ENCODE data around the gene NINL.

NINL gene

DNA sequence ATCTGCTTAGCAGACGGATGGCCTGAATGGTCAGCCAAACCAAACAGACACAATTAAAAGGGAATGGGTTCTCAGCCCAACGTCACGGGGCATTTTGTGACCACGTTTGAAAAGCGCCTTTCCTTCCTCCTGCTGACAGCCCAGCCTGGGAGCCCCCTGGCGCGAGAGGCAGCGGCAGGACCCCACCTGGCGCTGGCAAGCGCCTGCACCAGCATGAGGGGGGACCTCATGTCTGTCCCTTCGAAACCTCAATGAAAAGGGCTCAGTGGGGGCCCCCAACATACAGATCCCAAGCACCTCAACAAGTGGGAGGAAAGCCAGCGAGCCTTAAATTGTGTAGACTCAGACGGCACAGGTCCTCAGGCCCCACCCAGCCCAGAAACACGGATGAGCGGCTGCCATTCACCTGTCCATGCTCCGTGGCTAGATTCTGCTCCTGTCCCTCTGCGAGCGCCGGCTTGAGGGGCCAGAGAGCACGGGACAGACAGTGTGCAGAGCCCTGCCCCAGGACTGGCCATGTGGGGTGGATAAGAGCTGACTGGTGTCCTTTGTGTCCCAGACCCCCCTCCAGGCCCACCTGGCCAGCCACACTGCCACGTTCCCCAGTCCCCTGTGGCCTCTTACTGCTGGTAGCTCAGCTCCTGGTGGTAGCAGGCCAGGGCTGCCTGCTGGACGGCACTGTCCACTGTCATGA, 87.6 kb downstream of the NINL start:
- H3K4me1 ChIP-seq (ENCODE audit: insufficient read depth, insufficient read length) = peaks cover 6% of the 10 kb centered on the region
- H3K27me3 ChIP-seq (ENCODE audit: insufficient read depth, insufficient read length) = no peaks in the 10 kb centered on the region
- H3K9ac ChIP-seq (ENCODE audit: insufficient read length, low read depth) = no peak overlapping the region
- no peak overlapping the region for H3K4me3 ChIP-seq (ENCODE audit: insufficient read length, low read depth)
- TF ChIP-seq ZNF274 (IDR thresholded peaks at IDR 0.05; ENCODE audit: low read depth, low read length) = no peak
- no peak for TF ChIP-seq SUZ12 (IDR thresholded peaks at IDR 0.05; ENCODE audit: extremely low read depth, insufficient read depth, insufficient read length)
- TF ChIP-seq YY1 (IDR thresholded peaks at IDR 0.05; ENCODE audit: insufficient read depth, insufficient read length) = no peak
- no peak for DNase-seq (ENCODE audit: low read depth, low spot score)
- H3K9me3 ChIP-seq (ENCODE audit: insufficient read depth, low read length) = no peaks in the 10 kb centered on the region
- peaks cover 75% of the 10 kb centered on the region for H3K36me3 ChIP-seq (ENCODE audit: insufficient read depth, insufficient read length, low read length)

GRCh38 chr20:25496968-25497401, 88.3 kb downstream of the NINL start:
- Histone ChIP-seq H3K36me3 (ENCODE audit: insufficient read depth, insufficient read length, low read length) (peaks cover 69% of the 10 kb centered on the region), H3K4me3 (ENCODE audit: insufficient read length, low read depth) (no peak overlapping the region), H3K9ac (ENCODE audit: insufficient read length, low read depth) (no peak overlapping the region), H3K4me1 (ENCODE audit: insufficient read depth, insufficient read length) (peaks cover 6% of the 10 kb centered on the region), H3K9me3 (ENCODE audit: insufficient read depth, low read length) (no peaks in the 10 kb centered on the region), H3K27me3 (ENCODE audit: insufficient read depth, insufficient read length) (no peaks in the 10 kb centered on the region)
- DNase-seq (ENCODE audit: low read depth, low spot score) = no peak
- TF ChIP-seq ZNF274 (IDR thresholded peaks at IDR 0.05; ENCODE audit: low read depth, low read length) (no peak), YY1 (IDR thresholded peaks at IDR 0.05; ENCODE audit: insufficient read depth, insufficient read length) (no peak), SUZ12 (IDR thresholded peaks at IDR 0.05; ENCODE audit: extremely low read depth, insufficient read depth, insufficient read length) (no peak)

- no peak for DNase-seq (ENCODE audit: low read depth, low spot score)
- H3K36me3 ChIP-seq (ENCODE audit: insufficient read depth, insufficient read length, low read length) = peaks cover 68% of the 10 kb centered on the region
- H3K9me3 ChIP-seq (ENCODE audit: insufficient read depth, low read length) = no peaks in the 10 kb centered on the region
- H3K4me1 ChIP-seq (ENCODE audit: insufficient read depth, insufficient read length) = peaks cover 11% of the 10 kb centered on the region
- TF ChIP-seq SUZ12 (IDR thresholded peaks at IDR 0.05; ENCODE audit: extremely low read depth, insufficient read depth, insufficient read length) = no peak
- no peak for TF ChIP-seq ZNF274 (IDR thresholded peaks at IDR 0.05; ENCODE audit: low read depth, low read length)
- no peak for TF ChIP-seq YY1 (IDR thresholded peaks at IDR 0.05; ENCODE audit: insufficient read depth, insufficient read length)
- no peak overlapping the region for H3K4me3 ChIP-seq (ENCODE audit: insufficient read length, low read depth)
- no peaks in the 10 kb centered on the region for H3K27me3 ChIP-seq (ENCODE audit: insufficient read depth, insufficient read length)
- no peak overlapping the region for H3K9ac ChIP-seq (ENCODE audit: insufficient read length, low read depth)
Measured at GRCh38 chr20:25496165-25496967, 89.0 kb downstream of the NINL start.

GRCh38 chr20:25495189-25495824, 90.0 kb downstream of the NINL start:
- DNase-seq (ENCODE audit: low read depth, low spot score) = no peak
- Histone ChIP-seq H3K9ac (ENCODE audit: insufficient read length, low read depth) (no peak overlapping the region), H3K4me1 (ENCODE audit: insufficient read depth, insufficient read length) (peaks cover 20% of the 10 kb centered on the region), H3K27me3 (ENCODE audit: insufficient read depth, insufficient read length) (no peaks in the 10 kb centered on the region), H3K9me3 (ENCODE audit: insufficient read depth, low read length) (no peaks in the 10 kb centered on the region), H3K36me3 (ENCODE audit: insufficient read depth, insufficient read length, low read length) (peaks cover 68% of the 10 kb centered on the region), H3K4me3 (ENCODE audit: insufficient read length, low read depth) (no peak overlapping the region)
- TF ChIP-seq YY1 (IDR thresholded peaks at IDR 0.05; ENCODE audit: insufficient read depth, insufficient read length) = no peak
- no peak for TF ChIP-seq SUZ12 (IDR thresholded peaks at IDR 0.05; ENCODE audit: extremely low read depth, insufficient read depth, insufficient read length)
- no peak for TF ChIP-seq ZNF274 (IDR thresholded peaks at IDR 0.05; ENCODE audit: low read depth, low read length)

DNA sequence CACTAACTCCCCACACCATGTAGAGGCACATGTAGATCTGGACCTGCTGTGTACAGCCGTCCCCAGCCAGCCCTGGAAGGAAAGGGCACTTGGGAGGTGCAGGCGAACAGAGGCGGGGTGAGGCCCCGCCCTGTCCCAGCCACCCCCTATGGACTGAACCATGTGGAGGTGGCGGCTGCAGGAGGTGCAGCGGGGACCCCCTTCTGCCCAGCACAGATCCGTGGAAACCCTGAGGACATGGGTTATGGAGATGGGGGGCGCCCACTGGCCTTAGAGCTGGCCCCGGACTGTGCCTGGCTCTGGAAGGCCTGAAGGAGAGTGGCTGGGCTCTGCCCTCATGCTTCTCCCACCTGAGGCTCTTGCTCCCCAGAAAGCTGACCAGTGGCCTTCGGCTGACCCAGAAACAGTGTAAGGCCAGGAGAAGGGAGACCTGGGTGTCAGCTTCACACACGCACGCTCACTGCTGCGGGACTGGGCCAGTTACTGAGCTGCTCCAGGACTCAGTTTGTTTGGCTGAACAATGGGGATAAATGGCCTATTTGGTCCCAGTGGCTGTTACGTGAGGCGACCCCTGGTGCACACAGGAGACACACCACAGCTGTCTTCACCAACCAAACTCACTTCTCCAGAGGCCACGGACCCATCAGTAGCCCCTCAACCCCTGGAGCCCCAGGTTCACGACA, 90.7 kb downstream of the NINL start:
- H3K9me3 ChIP-seq (ENCODE audit: insufficient read depth, low read length) = no peaks in the 10 kb centered on the region
- H3K9ac ChIP-seq (ENCODE audit: insufficient read length, low read depth) = no peak overlapping the region
- H3K4me1 ChIP-seq (ENCODE audit: insufficient read depth, insufficient read length) = peaks cover 20% of the 10 kb centered on the region
- DNase-seq (ENCODE audit: low read depth, low spot score) = no peak
- H3K27me3 ChIP-seq (ENCODE audit: insufficient read depth, insufficient read length) = no peaks in the 10 kb centered on the region
- TF ChIP-seq SUZ12 (IDR thresholded peaks at IDR 0.05; ENCODE audit: extremely low read depth, insufficient read depth, insufficient read length) (no peak), ZNF274 (IDR thresholded peaks at IDR 0.05; ENCODE audit: low read depth, low read length) (no peak)
- H3K4me3 ChIP-seq (ENCODE audit: insufficient read length, low read depth) = no peak overlapping the region
- H3K36me3 ChIP-seq (ENCODE audit: insufficient read depth, insufficient read length, low read length) = peaks cover 63% of the 10 kb centered on the region

- H3K4me1 ChIP-seq (ENCODE audit: insufficient read depth, insufficient read length) = peaks cover 22% of the 10 kb centered on the region
- H3K27me3 ChIP-seq (ENCODE audit: insufficient read depth, insufficient read length) = no peaks in the 10 kb centered on the region
- H3K9me3 ChIP-seq (ENCODE audit: insufficient read depth, low read length) = no peaks in the 10 kb centered on the region
- no peak for TF ChIP-seq ZNF274 (IDR thresholded peaks at IDR 0.05; ENCODE audit: low read depth, low read length)
- TF ChIP-seq YY1 (IDR thresholded peaks at IDR 0.05; ENCODE audit: insufficient read depth, insufficient read length) = no peak
- no peak for TF ChIP-seq SUZ12 (IDR thresholded peaks at IDR 0.05; ENCODE audit: extremely low read depth, insufficient read depth, insufficient read length)
- H3K4me3 ChIP-seq (ENCODE audit: insufficient read length, low read depth) = no peak overlapping the region
- no peak overlapping the region for H3K9ac ChIP-seq (ENCODE audit: insufficient read length, low read depth)
- peaks cover 62% of the 10 kb centered on the region for H3K36me3 ChIP-seq (ENCODE audit: insufficient read depth, insufficient read length, low read length)
- DNase-seq (ENCODE audit: low read depth, low spot score) = no peak
Measured at GRCh38 chr20:25493748-25494505, 91.4 kb downstream of the NINL start.
